ENCODE results near the gene PBX3. TPM values are rescaled to one million over a fixed set of nuclear protein-coding genes. Genes with fewer than 3 reads are reported as not detected.

Gene PBX3
- total RNA-seq, 4 donors from 2014 or later = 5.1 to 360 (median 44.1) TPM

DNA sequence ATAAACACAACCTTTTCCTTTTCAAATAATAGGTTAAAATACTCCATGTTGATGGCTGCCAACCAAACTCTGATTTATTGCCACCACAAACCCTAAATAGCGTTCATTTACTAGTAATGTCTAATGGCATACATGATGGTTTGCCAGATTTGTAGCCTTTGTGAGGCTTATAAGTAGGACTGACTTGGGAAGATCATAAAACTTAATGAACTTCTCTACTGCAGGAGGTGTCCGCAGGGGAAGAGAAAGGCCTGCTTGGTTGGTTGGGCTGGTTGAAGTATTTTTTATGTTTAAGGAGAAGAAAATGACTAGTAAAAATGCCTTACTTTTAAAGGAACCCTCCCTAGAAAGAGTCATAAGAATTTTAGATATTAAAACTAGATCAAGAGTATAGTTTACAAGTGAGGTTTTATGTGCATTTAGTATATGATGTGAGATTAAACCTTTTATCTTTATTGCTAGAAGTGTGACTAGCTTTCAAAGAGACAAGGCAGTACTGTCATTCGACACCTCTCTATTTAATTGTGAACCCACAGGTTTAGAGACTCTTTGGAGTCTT, 5.0 kb downstream of the PBX3 start:
- H3K9me3 ChIP-seq = no peaks in the 10 kb centered on the region
- no peaks in the 10 kb centered on the region for H3K4me1 ChIP-seq
- intact Hi-C loops (cut with DNase I; ENCODE audit: low total_unique reads) = no loop called here
- no peaks in the 10 kb centered on the region for H3K27me3 ChIP-seq
- H3K27ac ChIP-seq = peak overlapping the region in 1 of 2 donors; percentile 8
- TF ChIP-seq POLR2A (IDR thresholded peaks at IDR 0.05) = no peak
- TF ChIP-seq, protein P1, sequence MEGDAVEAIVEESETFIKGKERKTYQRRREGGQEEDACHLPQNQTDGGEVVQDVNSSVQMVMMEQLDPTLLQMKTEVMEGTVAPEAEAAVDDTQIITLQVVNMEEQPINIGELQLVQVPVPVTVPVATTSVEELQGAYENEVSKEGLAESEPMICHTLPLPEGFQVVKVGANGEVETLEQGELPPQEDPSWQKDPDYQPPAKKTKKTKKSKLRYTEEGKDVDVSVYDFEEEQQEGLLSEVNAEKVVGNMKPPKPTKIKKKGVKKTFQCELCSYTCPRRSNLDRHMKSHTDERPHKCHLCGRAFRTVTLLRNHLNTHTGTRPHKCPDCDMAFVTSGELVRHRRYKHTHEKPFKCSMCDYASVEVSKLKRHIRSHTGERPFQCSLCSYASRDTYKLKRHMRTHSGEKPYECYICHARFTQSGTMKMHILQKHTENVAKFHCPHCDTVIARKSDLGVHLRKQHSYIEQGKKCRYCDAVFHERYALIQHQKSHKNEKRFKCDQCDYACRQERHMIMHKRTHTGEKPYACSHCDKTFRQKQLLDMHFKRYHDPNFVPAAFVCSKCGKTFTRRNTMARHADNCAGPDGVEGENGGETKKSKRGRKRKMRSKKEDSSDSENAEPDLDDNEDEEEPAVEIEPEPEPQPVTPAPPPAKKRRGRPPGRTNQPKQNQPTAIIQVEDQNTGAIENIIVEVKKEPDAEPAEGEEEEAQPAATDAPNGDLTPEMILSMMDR (IDR thresholded peaks at IDR 0.05) = no peak
- H3K36me3 ChIP-seq = no peaks in the 10 kb centered on the region
- H3K4me3 ChIP-seq = no peak overlapping the region
- DNase-seq = no peak

DNA sequence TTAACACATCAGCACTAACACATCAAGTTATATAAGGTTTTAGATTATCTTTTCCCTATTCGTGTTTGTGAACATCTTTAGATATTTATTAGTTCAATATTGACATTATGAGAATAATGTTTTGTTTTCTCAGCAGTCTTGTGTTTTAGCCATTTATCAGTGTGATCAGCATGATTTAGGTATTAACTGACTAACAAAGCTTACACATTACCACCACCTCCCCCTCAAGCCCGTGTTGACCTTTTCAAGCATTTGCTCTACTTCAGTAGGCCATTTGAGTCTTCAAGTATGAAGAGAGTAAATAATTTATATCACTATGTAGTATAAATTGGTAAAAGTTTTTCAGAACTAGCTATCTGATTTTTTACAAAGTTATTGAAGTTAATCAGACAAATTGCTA, 6.9 kb downstream of the PBX3 start:
- Histone ChIP-seq H3K36me3 (no peaks in the 10 kb centered on the region), H3K27me3 (no peaks in the 10 kb centered on the region), H3K4me3 (no peak overlapping the region)

DNA sequence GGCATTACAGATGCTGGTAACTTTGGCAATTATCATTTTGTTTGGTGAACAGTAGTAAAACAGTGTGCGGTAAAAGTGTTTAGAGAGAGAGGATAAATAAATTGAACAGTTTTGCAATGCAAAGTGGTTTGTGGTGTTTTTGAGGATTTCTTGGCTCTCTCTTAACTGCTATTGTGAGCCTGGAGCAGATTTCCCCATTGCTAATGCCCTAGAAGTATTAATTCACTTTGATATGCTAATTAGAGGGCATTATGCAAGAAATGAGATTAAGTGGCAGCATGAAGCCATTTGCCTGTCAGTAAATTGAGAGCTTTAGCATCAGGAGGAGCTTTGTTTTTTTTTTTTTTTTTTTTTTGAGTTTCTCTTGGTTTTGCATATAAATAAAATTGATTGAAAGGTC, 8.2 kb downstream of the PBX3 start:
- DNase-seq = no peak
- TF ChIP-seq POLR2A (IDR thresholded peaks at IDR 0.05) = no peak
- TF ChIP-seq, protein P1 (IDR thresholded peaks at IDR 0.05) = no peak
- no peaks in the 10 kb centered on the region for H3K36me3 ChIP-seq
- no peaks in the 10 kb centered on the region for H3K9me3 ChIP-seq
- intact Hi-C loops (cut with DNase I; ENCODE audit: low total_unique reads) = no loop called here
- no peaks in the 10 kb centered on the region for H3K27me3 ChIP-seq
- no peak overlapping the region for H3K4me3 ChIP-seq
- H3K4me1 ChIP-seq = no peaks in the 10 kb centered on the region
- no peak overlapping the region for H3K27ac ChIP-seq

More for the DNA sequence above, 6.9 kb downstream of the PBX3 start:
- DNase-seq = no peak
- TF ChIP-seq, protein P1 (IDR thresholded peaks at IDR 0.05) = no peak
- TF ChIP-seq POLR2A (IDR thresholded peaks at IDR 0.05) = no peak
- H3K27ac ChIP-seq = no peak overlapping the region
- intact Hi-C loops (cut with DNase I; ENCODE audit: low total_unique reads) = no loop called here
- H3K9me3 ChIP-seq = no peaks in the 10 kb centered on the region
- H3K4me1 ChIP-seq = no peaks in the 10 kb centered on the region

DNA sequence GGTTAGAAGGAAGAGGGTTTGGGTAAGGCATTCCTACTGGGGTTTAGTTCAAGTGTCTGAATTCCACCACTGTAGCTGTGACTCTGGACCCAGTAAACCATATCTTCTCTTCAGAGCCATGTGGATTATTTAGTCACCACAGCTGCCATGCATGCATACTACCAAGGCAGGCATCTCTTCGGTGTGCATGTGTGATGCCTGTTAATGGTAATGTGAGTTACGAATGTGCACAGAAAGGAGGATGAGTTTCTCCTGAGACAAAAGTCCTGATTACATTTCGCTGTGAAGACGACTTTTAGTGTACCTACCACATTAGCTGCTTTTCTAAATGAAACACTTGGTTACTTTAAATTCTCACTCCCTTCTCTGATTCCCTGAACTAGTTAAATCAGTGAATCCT, 9.3 kb downstream of the PBX3 start:
- Histone ChIP-seq H3K4me1 (no peaks in the 10 kb centered on the region), H3K27ac (no peak overlapping the region), H3K9me3 (no peaks in the 10 kb centered on the region), H3K36me3 (no peaks in the 10 kb centered on the region), H3K27me3 (no peaks in the 10 kb centered on the region), H3K4me3 (no peak overlapping the region)
- intact Hi-C loops (cut with DNase I; ENCODE audit: low total_unique reads) = no loop called here
- TF ChIP-seq POLR2A (IDR thresholded peaks at IDR 0.05) = no peak
- DNase-seq = no peak

DNA sequence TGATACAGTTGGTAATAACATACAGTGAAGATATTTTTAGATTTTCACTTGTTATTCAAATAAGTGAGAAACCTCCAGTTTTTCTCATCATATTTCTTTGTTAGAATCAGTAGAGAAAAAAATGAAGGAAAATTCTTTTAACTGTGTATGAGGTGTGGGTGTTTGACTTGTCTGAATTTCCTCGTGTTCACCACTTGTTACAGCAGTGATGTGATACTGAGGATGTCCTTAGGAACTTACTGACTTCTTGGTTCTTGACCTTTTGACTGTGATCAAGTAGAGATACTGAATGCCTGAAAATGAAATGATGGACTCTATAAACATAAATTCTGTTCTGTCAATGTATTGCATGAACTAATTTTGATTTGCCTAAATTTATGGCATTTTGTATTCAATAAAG, 10.7 kb downstream of the PBX3 start:
- H3K36me3 ChIP-seq = no peaks in the 10 kb centered on the region
- no peak overlapping the region for H3K4me3 ChIP-seq
- H3K27ac ChIP-seq = no peak overlapping the region

More for the DNA sequence above, 10.7 kb downstream of the PBX3 start:
- intact Hi-C loops (cut with DNase I; ENCODE audit: low total_unique reads) = no loop called here
- no peak for TF ChIP-seq POLR2A (IDR thresholded peaks at IDR 0.05)
- TF ChIP-seq, protein P1 (IDR thresholded peaks at IDR 0.05) = no peak
- no peak for DNase-seq
- H3K27me3 ChIP-seq = no peaks in the 10 kb centered on the region
- no peaks in the 10 kb centered on the region for H3K4me1 ChIP-seq
- no peaks in the 10 kb centered on the region for H3K9me3 ChIP-seq
